Stimulated activated CD4-positive, alpha-beta T cell treated with anti-CD3 and anti-CD28 coated beads, Interleukin-12 subunit alpha, Interleukin-12 subunit beta, amount 100 ng/mL, for 4 hours (primary cell): ENCODE measurements around the gene PTPRF.
"Not testable (repeated sequence)": the region's sequence is repeated elsewhere in the genome, so short reads cannot be mapped to it uniquely, and the experiment has no call there.

ENCODE experiments used
- DNase-seq: peaks from one replicate; pipeline ENCODE4 v3.0.0-alpha.2; 2020

PTPRF gene

GRCh38 chr1:43639976-43640794, 109.5 kb downstream of the PTPRF start:
- DNase-seq = no peak

- DNase-seq = no peak
Observed at GRCh38 chr1:43644558-43644957, 113.9 kb downstream of the PTPRF start.

GRCh38 chr1:43645461-43645860, 114.8 kb downstream of the PTPRF start:
- no peak for DNase-seq

GRCh38 chr1:43647331-43647730, 116.6 kb downstream of the PTPRF start:
- not testable (repeated sequence) for DNase-seq

- no peak for DNase-seq
Observed at GRCh38 chr1:43648221-43648847, 117.7 kb downstream of the PTPRF start.

DNA sequence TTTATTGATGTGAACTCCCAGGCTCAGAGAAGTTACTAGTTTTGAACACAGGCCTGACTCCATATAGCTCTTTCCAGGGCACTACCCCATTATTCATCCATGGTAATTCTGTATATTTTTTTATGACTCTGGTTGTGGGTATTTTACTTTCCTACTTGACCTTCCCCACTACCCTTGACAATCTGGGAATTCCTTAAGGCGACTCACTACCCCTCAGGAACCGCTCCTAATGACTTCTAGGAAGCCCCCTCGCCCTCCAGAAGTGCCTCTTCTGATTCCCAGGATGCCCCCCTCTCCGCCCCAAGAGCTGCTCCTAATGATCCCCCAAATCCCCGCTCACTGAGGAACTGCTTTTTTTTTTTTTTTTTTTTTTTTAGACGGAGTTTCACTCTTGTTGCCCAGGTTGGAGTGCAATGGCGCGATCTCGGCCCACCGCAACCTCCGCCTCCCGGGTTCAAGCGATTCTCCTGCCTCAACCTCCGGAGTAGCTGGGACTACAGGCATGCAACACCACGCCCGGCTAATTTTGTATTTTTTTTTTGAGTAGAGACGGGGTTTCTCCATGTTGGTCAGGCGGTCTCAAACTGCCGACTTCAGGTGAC, 118.3 kb downstream of the PTPRF start:
- no peak for DNase-seq

- DNase-seq = peak; percentile 81
Observed at GRCh38 chr1:43650310-43651085, 119.8 kb downstream of the PTPRF start.

DNA sequence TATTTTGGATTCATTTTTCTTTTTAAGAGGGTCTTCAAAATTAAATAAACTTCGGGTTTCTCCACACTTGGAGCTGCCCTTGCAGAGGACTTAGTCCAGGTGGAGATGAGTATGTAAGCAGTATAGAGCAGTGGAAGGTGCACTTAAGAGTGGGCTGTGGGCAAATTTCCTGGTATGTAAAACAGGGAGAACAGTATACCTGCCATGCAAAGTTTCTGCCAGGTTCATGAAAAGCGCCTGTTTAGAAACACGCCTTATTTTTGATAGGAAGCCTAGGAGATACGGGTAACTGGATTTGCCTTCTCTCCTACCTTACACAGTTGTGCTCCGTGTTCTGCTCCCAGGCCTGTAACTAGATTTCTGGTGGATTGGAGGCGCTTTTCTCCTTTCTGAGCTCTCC, 120.5 kb downstream of the PTPRF start:
- no peak for DNase-seq

GRCh38 chr1:43651902-43652301, 121.2 kb downstream of the PTPRF start:
- no peak for DNase-seq

- DNase-seq = no peak
Observed at GRCh38 chr1:43653339-43653738, 122.7 kb downstream of the PTPRF start.

- no peak for DNase-seq
Observed at GRCh38 chr1:43653893-43654292, 123.2 kb downstream of the PTPRF start.

GRCh38 chr1:43655953-43656352, 125.3 kb downstream of the PTPRF start:
- DNase-seq = no peak

- DNase-seq = no peak
Observed at GRCh38 chr1:43659212-43660166, 128.8 kb downstream of the PTPRF start.

- DNase-seq = no peak
Observed at GRCh38 chr1:43660355-43660754, 129.7 kb downstream of the PTPRF start.

- no peak for DNase-seq
Observed at GRCh38 chr1:43664369-43664768, 133.7 kb downstream of the PTPRF start.

GRCh38 chr1:43666608-43667007, 135.9 kb downstream of the PTPRF start:
- no peak for DNase-seq

DNA sequence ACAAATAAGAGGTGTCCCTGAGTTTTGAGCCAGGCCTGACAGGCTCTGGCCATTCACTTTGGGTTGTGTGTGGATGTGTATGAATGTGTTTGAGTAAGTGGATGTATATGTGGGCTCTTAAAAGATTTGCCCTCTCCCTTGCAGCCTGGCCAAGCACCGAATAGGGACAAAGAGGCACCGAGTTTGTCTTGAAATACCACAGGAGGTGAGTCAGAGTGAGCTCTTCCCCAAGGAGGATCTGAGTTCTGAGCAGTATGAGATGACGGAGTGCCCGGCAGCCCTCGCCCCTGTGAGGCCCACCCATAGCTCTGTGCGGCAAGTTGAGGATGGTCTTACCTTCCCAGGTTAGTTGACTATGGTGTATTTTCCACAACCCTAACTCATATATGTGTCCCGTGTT, 138.3 kb downstream of the PTPRF start:
- DNase-seq = no peak

DNA sequence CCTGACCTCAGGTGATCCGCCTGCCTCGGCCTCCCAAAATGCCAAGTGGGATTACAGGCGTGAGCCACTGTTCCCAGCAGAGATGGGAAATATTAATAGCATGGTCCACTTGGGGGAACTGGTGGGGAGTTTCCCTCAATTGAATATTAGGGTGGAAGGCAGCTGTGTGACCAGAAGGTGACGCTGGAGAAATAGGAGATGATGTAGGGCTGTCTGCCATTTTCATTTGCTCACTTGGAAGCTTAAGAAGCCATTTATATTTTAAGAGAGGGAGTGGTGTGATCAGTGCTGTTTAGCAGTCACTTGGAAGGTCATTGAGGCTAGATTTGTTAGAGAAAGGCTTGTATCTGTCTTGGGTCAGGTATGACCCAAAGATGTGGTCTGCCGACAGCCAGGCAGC, 139.2 kb downstream of the PTPRF start:
- no peak for DNase-seq

GRCh38 chr1:43671193-43671592, 140.5 kb downstream of the PTPRF start:
- no peak for DNase-seq

- no peak for DNase-seq
Observed at GRCh38 chr1:43671626-43672330, 141.1 kb downstream of the PTPRF start.

GRCh38 chr1:43673261-43673660, 142.6 kb downstream of the PTPRF start:
- DNase-seq = no peak
